HEK293T (cell line): Measurements from ENCODE around the gene AKAP6.

Experiments used
- ELF4 ChIP-seq: fragments of 450-650 bp; IDR thresholded peaks from 2 replicates; pipeline ENCODE4 v1.6.1; 2017; ENCODE audit warnings: antibody characterized with exemption
- FOXA1 ChIP-seq: fragments of 450-650 bp; IDR thresholded peaks from 2 replicates; pipeline ENCODE4 v1.6.1; 2016; ENCODE audit warnings: mild to moderate bottlenecking
- LEF1 ChIP-seq: fragments of 450-650 bp; IDR thresholded peaks from 2 replicates; pipeline ENCODE4 v1.6.1; 2017; ENCODE audit warnings: mild to moderate bottlenecking, borderline replicate concordance
- NFRKB ChIP-seq: fragments of 450-650 bp; IDR thresholded peaks from 2 replicates; pipeline ENCODE4 v1.6.1; 2016; ENCODE audit warnings: mild to moderate bottlenecking, moderate library complexity

DNA sequence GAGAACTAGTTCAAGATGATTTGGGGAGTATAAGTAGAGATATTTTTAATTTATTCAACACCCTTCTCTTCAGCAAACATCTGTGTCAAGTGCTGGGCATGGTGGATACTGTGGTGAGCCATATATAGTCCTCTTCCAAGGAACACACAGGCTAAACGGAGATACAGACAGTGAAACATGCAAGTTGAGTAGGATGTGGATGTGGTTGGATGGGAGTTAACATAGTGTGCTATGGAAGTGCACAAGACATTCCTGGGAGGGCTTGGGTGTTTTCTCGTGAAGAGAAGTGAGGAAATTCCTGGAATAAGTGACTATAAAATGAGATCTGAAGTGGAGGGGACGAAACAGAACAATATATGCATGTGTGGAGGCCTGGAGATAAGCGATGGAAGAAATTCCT lies 428.5 kb downstream of the AKAP6 start:
- TF ChIP-seq FOXA1 = no peak
- TF ChIP-seq ELF4 = no peak
- TF ChIP-seq NFRKB = no peak
- no peak for TF ChIP-seq LEF1
